GM18870 (cell line): ENCODE results near the gene NFATC4.
"Not testable (repeated sequence)": the region's sequence is repeated elsewhere in the genome, so short reads cannot be mapped to it uniquely, and the experiment has no call there.

Experiments used
- ATAC-seq: cut with Tn5 transposase; IDR thresholded peaks from one replicate; pipeline ENCODE4 v1.9.1; 2021; ENCODE audit warnings: moderate library complexity; ENCODE audit not compliant: unreplicated experiment

The NFATC4 gene

DNA sequence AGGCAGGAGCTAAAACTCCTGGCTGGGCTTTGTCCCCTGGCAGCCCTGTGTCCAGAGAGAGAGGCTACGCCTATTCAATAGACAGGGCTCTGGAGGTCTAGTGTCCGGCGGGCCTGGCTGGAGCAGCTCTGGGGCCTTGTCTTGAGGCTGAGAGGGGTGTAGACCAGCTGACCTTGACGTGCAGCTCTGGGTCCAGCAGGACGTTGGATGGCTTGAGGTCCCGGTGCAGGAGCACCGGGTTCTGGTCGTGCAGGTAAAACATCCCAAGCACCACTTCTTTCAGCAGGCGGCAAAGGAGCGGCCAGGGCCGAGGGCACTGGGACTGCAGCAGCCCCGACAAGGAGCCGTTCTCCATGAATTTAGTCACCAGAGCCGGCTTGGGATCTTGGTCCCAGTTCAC lies 29.1 kb upstream of the NFATC4 start:
- no peak for ATAC-seq

DNA sequence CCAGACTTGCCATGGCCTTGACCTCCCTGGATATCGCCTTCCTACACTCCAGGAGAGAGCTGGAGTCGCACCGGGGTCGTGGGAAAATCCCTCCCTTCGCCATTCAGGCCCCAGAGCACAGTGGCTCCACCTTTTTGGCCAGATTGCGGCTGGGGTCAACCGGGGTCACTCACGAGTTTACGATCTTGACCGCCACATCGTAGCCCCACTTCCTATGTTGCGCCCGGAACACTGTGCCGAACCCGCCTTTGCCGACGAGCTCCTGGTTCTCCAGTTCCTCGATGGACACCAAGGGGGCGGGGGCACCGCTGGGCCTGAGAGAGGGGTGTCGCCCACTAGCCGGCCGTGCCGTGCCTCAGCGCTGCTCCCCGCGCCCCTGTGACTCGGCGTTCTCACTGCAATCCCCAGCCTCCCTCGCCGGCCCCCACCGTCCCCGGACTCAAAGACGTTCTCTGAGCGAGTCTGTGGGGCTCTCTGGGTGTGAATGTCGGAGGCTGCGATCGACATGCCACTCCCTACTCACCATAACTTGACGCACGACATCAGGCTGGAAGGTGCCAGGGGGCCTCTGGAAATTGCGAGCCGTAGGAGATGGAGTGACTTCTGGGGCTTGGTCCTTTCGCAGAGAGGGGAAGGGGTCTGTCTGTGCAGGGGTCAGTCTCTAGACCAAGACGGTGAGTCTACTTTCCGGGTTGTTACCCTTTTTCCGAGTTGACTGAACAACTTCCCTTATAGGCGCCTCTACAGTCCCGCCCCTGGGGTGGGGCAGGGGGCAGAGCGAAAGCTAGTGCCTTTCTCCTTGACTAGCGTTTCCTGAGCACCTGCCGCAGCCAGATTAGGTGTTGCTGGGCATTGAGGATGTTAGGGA lies 28.5 kb upstream of the NFATC4 start, which contains the start of gene RIPK3:
Gene RIPK3 (minus strand): TSS at position 708 of the 868 bp plus-strand sequence. CDS start 165 bp downstream, at position 543.
- peak; percentile 71 for ATAC-seq

DNA sequence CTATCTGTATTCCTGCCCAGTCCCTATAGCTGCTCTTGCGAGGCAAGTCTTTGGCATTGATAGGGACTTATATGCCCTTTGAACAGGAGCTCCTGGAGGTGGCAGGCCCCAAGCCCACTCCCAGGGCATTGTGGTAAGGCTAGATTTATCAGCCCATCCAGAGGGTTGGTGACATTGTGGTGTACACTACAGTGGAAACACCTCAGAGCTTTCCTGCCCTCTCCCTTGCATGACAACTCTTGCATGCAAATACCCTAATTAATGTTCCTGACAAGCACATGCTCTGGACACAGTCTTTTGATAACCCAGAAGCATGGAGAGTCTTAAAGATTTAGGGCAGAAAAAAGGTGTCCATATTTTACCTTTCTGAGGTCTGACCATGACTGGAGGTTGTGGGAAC lies 27.4 kb upstream of the NFATC4 start:
- no peak for ATAC-seq

DNA sequence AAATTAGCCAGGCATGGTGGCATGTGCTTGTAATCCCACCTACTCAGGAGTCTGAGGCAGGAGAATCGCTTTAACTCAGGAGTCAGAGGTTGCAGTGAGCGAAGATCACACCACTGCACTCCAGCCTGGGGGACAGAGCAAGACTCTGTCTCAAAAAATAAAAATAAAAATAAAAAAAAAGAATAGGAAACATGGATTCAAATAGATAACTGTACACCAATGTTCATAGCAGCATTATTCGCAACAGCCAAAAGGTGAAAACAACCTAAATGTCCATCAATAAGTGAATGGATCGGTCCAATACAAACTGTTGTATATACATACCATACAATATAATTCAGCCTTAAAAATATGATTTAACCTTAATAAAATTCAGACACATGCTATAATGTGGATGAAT lies 25.1 kb upstream of the NFATC4 start:
- ATAC-seq = no peak

DNA sequence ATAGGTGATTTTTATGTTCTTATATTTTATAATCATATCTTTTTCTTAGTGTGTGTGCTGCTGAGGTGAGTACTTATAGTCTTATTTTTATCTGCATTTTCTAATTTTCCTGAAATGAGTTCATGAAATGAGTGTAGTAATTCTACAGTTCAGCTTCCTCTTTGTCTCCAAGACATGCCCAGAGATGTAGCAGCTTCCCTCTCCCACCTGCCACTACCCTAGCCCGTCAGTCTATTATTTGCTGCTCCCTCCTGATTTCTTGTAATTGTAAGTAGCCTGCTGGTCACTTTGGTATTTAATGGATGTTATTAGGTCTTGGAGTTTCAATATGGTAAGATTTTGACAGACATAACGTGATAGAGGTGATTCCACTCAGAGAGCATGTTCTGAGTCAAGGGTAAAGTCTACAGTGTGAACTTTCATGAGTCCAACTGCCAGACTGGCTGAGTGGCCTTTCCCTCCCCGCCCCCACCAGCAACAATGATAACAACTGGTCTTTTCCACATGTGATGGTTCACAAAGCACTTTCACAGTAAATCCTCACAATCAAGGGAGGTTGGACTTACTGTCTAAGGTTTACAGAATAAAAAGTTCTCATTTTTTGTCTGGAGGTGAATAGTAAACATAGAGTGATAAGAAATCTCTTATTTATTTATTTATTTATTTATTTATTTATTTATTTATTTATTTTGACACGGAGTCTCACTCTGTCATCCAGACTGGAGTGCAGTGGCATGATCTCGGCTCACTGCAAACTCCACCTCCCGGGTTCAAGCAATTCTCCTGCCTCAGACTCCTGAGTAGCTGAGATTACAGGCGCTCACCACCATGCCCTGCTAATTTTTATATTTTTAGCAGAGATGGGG lies 24.0 kb upstream of the NFATC4 start:
- no peak for ATAC-seq

DNA sequence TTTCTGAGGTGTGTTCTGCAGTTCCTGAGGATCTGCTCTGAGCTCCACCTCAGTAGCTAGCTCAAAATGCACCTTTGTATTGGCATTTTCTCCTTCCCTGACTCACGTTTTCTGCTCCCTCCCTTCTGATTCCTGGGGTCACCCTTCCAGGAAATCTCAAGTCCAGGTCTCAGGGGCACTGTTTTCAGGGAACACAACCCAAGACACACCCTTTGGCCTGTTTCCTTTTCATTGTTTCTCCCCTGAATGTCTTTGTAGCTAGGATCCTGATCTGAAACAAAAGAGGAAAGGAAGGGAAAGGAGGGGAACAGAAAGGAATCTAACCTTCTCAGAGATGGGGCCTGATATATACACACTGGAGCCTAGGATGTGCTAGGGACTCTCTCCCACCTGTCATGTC lies 20.9 kb upstream of the NFATC4 start:
- ATAC-seq = no peak

DNA sequence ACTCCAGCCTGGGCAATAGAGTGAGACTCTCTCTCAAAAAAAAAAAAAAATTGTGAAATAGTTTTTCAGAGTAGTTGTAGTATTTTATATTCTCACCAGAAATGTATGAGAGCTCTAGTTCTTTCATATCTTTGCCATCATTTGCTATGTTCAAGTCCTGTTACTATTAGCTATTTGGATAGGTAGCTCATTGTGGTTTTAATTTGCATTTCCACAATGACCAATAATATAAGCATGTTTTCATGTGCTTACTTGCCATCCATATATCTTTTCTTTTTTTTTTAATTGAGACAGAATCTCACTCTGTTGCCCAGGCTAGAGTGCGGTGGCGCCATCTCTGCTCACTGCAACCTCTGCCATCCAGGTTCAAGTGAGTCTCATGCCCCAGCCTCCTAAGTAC lies 19.8 kb upstream of the NFATC4 start:
- no peak for ATAC-seq

DNA sequence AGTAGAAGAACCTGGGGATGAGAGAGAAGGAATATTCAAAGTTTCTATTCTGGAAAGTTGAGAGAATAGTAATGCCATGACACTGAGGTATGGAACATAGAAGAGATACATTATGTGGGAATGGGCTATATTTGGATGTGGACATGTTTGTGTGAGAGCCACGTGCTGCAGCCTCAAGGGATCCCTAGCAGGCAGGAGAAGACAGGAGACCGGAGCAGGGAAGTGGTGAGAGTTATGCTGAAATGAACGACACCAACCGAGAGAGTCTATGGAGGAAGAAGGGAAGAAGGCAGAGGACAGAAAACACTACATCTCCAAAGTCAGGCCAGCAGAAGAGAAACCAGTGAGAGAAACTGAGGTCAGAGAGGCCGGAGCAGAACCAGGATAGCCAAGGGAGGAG lies 18.2 kb upstream of the NFATC4 start:
- no peak for ATAC-seq

DNA sequence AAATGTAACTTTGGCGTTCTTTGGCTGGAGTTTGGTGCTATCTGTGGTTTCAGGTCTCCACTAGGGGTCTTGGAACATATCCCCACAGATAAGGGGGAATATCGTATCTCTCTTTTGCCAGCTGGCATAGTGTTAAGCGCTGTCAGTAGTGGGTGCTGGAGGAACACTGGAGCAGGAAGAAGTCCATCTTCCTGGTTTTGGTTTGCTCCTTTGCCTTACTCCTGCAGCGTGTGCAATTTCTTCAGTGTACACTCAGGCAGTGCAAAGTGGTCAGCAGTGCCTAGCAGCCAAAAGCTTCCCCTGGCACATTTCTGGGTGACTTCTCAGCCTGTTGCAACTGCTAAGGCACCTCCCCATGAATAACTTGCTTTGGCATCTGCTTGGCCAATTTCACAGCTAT lies 16.5 kb upstream of the NFATC4 start:
- no peak for ATAC-seq

DNA sequence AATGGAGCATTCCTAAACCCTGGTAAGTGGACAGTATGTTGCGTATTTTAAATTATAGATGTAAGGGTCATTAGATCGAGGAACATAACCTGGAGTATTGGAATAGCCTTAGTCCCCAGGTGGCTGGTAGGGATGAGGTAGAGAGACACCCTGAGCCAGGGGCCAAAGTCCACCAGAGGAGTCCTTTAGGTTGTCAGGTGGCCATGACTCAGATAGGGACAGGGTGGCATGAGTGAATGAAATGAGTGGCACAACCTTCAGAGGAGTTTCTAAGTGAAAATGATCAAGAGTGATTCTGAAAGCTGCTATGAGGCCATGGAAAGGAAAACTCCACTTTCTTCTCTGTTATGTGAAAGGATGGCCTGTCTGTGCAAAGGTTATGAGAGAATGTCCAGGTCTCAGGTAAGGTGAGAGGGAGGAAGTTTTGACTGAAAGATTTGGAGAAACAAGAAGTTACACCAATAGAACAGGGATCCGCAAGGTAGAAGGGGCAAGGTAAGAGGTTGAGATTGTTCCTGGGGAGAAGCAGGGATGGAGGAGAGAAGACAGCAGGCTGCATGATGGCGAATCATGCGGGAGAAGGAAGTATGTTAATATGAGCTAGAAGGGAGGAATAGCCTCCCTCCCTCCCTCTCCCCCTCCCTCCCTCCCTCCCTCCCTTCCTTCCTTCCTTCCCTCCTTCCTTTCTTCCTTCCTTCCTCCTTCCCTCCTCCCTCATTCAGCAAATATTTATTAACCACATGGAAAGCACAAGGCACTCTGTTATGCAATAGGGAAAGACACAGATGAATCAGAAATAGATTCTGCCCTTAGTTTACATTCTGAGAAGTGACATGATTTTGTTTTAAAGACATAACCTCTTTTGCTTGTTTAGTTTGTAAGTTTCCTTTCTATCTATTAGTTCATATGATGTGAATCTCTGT lies 14.2 kb upstream of the NFATC4 start:
- ATAC-seq = no peak

DNA sequence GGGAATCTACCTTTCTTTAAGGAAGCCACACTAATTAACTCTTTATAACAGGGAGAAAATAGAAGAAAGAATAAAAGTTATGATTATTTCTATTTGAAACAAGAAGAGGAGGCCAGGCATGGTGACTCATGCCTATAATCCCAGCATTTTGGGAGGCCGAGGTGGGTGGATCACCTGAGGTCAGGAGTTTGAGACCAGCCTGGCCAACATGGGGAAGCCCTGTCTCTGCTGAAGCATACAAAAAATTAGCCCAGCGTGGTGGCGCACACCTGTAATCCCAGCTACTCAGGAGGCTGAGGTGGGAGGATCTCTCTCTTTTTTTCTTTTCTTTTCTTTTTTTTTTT lies 13.5 kb upstream of the NFATC4 start:
- ATAC-seq = not testable (repeated sequence)

DNA sequence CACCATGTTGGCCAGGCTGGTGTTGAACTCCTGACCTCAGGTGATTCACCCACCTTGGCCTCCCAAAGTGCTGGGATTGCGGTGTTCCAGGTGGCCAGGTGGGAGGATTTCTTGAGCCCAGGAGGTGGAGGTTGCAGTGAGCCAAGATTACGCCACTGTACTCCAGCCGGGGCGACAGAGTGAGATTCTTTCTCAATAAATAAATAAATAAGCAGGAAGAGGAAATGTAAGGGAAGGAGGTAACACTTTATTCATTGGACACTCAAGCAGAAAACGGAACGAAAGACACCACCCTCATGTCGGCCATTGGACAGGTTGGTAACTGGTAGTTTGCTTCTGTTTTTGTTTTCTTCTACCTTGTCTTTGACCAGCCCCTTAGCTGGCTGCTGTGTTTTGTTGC lies 13.0 kb upstream of the NFATC4 start:
- ATAC-seq = no peak

DNA sequence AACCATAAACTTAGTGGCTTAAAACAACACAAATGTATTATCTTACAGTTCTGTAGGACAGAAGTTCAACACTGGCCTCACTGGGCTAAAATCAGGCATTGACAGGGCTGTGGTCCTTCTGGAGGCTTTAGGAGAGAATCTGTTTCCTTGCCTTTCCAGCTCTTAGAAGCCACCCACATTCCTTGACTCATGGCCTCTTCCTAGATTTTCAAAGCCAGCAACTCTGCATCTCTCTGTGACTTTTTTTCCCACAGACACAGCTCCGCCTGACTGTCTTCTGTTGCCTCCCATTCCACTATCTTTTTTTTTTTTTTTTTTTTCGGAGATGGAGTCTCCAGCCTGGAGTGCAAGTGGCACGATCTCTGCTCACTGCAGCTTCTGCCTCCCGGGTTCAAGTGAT lies 11.8 kb upstream of the NFATC4 start:
- ATAC-seq = no peak

DNA sequence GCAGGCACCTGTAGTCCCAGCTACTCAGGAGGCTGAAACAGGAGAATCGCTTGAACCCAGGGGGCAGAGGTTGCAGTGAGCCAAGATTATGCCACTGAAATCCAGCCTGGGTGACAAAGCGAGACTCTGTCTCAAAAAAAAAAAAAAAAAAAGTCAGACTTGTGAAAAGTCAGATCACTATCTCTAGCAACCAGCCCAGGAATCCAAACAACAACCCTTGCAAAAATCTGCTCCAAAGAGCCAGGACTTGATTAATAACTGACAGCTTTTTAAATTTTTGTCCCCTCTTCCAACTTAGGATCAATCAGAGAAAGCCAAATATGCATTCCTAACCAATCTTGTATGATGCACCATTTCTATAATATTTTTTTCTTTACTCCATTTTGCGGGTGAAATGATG lies 7.7 kb upstream of the NFATC4 start:
- no peak for ATAC-seq

DNA sequence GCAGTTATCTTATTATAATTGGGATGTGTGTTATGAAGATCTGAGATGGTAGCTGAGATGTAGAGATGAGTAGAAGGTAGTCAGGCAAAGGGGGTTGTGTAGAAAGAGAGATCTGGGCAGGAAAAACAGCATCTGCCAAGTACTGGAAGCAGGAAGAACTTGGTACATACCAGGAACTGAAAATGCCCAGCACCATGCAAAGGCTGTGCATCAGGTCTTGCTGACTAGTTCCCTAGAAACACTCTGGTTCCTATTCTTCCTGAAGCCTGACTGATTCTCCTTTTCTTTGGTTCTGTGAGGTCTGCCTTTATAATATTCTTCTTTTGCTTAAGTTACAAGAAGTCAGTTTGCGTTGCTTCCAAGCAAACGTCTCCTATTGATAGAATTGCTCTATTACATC lies 6.7 kb upstream of the NFATC4 start:
- no peak for ATAC-seq

DNA sequence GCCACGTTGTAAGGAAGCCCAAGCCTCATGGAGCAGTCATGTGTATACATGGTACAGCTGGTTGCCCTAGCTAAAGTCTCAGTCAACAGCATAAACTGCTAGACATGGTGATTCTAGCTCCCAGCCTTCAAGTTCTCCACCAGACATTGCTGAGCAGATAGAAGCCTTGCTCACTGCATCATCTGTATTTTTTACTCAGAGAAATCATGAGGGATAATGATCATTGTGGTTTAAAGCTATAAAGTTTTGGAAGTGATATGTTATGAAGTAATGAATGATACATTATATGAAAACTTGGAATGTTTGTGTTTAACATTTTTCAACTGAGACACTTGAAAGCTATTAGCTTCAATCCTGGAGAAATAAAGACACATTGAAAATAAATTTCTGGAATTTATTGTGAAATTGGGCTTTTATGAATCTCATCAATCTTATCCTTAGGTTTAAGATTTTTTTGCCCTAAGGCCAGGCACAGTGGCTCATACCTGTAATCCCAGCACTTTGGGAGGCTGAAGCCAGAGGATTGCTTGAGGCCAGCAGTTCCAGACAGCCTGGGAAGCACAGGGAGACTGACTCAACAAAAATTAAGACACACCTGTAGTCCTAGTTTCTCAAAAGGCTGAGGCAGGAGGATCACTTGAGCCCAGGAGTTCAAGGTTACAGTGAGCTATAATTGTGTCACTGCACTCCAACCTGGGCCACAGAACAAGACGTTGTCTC lies 5.6 kb upstream of the NFATC4 start:
- ATAC-seq = no peak

DNA sequence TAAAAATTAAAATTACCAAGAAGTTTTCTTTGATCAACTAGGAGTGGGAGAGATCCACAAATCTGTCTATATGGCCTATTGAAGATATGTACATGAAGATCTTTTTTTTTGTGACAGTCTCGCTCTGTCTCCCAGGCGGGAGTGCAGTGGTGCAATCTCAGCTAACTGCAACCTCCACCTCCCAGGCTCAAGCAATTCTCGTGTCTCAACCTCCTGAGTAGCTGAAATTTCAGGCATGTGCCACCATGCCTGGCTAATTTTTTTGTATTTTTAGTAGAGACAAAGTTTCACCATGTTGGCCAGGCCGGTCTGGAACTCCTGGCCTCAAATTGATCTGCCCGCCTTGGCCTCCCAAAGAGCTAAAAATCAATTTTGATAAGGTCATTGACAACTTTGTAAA lies 4.6 kb upstream of the NFATC4 start:
- no peak for ATAC-seq

DNA sequence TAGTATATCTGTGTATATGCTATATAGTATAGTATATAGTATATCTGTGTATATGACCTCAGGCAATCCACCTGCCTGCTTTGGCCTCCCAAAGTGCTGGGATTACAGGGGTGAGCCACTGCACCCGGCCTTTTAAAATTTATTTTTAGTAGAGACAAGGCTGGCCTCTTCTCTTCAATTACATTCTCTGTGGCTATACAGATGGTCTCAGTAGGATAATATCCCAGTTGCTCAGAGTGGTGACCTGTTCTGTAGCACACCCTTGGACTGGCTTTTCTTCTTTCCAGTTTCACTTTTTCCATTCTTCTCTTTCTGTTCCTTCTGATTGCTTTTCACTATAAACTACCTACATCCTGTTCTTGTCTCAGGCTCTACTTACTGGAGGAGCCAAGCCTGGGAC lies 3.1 kb upstream of the NFATC4 start:
- ATAC-seq = no peak

DNA sequence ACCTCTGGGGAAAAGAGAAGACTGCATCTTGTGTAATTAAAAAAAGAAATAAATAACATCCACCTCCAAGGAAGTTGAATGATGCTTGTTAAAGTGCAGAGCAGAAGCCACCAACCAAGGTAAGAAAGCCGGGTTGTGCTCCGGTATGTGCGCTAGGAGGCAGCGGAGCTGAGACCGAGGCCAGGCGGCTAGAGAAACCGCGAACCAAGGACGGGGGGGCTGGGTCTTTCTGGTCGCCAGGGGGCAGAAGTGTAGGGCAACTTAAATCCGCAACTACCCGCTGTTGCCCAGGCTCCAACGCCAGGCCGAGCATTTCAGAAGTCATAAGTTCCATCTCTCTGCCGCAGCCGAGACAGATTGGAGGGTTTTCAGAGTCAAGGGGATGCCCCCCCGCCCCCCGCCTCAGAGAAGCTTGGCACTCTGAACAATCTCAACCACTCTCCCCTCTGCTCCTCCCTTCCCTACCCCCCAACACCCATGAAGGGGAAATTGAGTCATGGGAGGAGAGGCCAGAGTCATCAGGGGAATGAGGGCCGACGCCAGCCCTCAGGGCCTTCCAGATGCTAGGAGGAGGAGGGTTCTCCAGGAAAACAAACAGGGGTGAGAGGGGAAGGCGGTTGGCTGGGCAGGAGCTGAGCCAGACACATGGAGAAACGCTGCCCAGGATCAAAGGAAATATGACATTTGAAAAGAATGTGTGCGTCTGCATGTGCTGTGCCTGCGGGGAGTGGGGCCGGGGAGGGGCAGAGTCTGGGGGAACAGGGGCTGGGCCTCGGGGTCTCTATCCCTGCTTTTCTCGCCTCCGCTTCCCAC lies 2.2 kb upstream of the NFATC4 start:
- no peak for ATAC-seq

DNA sequence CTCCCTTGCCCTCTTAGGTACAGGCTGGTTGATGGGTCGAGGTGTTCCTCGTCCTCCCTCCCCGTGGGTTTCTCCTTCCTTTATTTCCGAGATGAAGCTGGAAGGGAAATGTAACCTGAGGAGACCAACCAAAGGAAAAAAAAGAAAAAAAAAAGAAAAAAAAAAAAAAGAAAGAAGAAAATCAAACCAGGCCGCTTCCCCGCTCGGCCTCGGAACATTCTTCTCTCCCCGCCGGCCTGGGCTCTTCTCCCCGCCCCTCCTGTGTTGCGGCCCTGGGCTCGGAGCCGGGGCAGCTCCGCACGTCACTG lies 1.6 kb upstream of the NFATC4 start:
- peak; percentile 31 for ATAC-seq
